ENCODE measurements around the gene MED25. TPM values are rescaled to one million over a fixed set of nuclear protein-coding genes. Genes with fewer than 3 reads are reported as not detected.
A peak's percentile ranks its signal among the peaks of the same experiment; 100 is the strongest.

Gene MED25
- total and polyA plus RNA-seq, 9 of the 15 experiments (the other 6 are each of a cell fraction or from before 2014, with no cell fraction given): 4.1 to 93.9 (median 19.3) TPM

DNA sequence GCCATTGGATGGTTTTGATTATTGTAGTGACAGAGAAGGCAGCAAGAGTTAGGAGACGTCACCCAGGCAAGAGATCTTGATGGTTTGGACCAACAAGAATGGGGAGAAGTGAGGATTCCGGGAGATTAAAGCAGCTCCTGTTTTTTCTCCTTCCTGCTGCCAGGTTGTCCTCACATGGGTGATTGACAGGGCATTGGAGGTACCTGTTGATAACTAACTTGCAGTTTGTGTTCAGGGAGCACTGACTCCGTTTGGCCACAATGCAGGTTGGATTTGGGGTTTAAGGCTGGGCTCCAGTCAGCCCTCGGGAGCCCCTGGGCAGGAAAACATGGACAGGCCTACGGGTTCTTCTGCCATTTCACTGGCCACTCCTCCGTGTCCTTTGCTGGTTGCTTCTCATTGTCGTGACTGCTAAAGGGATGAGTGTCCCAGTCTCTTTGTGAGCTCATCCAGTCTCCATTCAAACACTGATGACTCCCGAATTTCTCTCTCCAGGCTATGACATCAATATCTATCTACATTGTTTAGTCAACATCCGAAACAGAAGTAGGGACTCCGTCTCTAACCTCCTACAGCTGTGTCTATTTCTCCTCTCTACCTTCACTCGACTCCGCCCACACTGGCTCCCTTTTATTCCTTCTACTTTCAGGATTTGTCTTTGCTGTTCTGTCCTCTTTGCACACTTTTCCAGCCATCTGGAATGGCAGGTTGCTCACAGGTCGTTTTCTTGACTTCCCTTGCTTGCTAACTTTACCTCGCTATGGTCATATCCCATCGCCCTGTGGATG is 31.5 kb downstream of the MED25 start (continued):
- no peak for TF ChIP-seq EP400 (IDR thresholded peaks at IDR 0.05)
- TF ChIP-seq TFAM (CRISPR knock-in tag; conservative IDR thresholded peaks at IDR 0.05): no peak
- TF ChIP-seq, protein P1, sequence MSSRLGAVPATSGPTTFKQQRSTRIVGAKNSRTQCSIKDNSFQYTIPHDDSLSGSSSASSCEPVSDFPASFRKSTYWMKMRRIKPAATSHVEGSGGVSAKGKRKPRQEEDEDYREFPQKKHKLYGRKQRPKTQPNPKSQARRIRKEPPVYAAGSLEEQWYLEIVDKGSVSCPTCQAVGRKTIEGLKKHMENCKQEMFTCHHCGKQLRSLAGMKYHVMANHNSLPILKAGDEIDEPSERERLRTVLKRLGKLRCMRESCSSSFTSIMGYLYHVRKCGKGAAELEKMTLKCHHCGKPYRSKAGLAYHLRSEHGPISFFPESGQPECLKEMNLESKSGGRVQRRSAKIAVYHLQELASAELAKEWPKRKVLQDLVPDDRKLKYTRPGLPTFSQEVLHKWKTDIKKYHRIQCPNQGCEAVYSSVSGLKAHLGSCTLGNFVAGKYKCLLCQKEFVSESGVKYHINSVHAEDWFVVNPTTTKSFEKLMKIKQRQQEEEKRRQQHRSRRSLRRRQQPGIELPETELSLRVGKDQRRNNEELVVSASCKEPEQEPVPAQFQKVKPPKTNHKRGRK (tag; IDR thresholded peaks at IDR 0.05): no peak
- TF ChIP-seq ZFPM2 (CRISPR knock-in tag; IDR thresholded peaks at IDR 0.05): no peak
- TF ChIP-seq, protein P2, sequence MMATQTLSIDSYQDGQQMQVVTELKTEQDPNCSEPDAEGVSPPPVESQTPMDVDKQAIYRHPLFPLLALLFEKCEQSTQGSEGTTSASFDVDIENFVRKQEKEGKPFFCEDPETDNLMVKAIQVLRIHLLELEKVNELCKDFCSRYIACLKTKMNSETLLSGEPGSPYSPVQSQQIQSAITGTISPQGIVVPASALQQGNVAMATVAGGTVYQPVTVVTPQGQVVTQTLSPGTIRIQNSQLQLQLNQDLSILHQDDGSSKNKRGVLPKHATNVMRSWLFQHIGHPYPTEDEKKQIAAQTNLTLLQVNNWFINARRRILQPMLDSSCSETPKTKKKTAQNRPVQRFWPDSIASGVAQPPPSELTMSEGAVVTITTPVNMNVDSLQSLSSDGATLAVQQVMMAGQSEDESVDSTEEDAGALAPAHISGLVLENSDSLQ (IDR thresholded peaks at IDR 0.05): peak; percentile 89
- TF ChIP-seq, protein P3, sequence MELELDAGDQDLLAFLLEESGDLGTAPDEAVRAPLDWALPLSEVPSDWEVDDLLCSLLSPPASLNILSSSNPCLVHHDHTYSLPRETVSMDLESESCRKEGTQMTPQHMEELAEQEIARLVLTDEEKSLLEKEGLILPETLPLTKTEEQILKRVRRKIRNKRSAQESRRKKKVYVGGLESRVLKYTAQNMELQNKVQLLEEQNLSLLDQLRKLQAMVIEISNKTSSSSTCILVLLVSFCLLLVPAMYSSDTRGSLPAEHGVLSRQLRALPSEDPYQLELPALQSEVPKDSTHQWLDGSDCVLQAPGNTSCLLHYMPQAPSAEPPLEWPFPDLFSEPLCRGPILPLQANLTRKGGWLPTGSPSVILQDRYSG (tag; conservative IDR thresholded peaks at IDR 0.05; ENCODE audit: low read depth): no peak
- TF ChIP-seq PTTG1 (tag; IDR thresholded peaks at IDR 0.05; ENCODE audit: low read depth): 0 out of 2 replicates have a peak, but pooled peaks have one; percentile 48
- TF ChIP-seq HMG20A (CRISPR knock-in tag; conservative IDR thresholded peaks at IDR 0.05): no peak
- TF ChIP-seq EZH2 (IDR thresholded peaks at IDR 0.05; ENCODE audit: borderline replicate concordance, low read depth, low read length): no peak
- no peak for TF ChIP-seq ZNF551 (CRISPR knock-in tag; IDR thresholded peaks at IDR 0.05)
- no peak for TF ChIP-seq ZNF232 (CRISPR knock-in tag; IDR thresholded peaks at IDR 0.05)
- TF ChIP-seq ZFP36 (IDR thresholded peaks at IDR 0.05; ENCODE audit: low read depth, low read length, partially characterized antibody): no peak
- TF ChIP-seq KHSRP (IDR thresholded peaks at IDR 0.05): no peak
- TF ChIP-seq PRPF4 (IDR thresholded peaks at IDR 0.05; ENCODE audit: insufficient read depth, low read depth, low read length, poor library complexity, severe bottlenecking): no peak
- TF ChIP-seq KDM5B (IDR thresholded peaks at IDR 0.05; ENCODE audit: insufficient replicate concordance, low read depth, low read length): no peak
- TF ChIP-seq ZNF436 (CRISPR knock-in tag; IDR thresholded peaks at IDR 0.05): no peak
- no peak for TF ChIP-seq JUN (IDR thresholded peaks at IDR 0.05; ENCODE audit: borderline replicate concordance, low read depth, low read length)
- no peak for TF ChIP-seq JUN (CRISPR knock-in tag; IDR thresholded peaks at IDR 0.05; ENCODE audit: borderline replicate concordance)
- TF ChIP-seq NELFE (IDR thresholded peaks at IDR 0.05; ENCODE audit: insufficient read depth, insufficient read length): no peak
- TF ChIP-seq, protein P4, sequence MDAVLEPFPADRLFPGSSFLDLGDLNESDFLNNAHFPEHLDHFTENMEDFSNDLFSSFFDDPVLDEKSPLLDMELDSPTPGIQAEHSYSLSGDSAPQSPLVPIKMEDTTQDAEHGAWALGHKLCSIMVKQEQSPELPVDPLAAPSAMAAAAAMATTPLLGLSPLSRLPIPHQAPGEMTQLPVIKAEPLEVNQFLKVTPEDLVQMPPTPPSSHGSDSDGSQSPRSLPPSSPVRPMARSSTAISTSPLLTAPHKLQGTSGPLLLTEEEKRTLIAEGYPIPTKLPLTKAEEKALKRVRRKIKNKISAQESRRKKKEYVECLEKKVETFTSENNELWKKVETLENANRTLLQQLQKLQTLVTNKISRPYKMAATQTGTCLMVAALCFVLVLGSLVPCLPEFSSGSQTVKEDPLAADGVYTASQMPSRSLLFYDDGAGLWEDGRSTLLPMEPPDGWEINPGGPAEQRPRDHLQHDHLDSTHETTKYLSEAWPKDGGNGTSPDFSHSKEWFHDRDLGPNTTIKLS (IDR thresholded peaks at IDR 0.05; ENCODE audit: borderline replicate concordance, low read depth): no peak
- no peak for TF ChIP-seq ZNF354B (CRISPR knock-in tag; IDR thresholded peaks at IDR 0.05)
- TF ChIP-seq SIN3B (IDR thresholded peaks at IDR 0.05; ENCODE audit: low read depth): no peak

All from K562 (cell line).